DMS 273 (cell line): ENCODE results near the gene RNU5B-1.
"Not testable (repeated sequence)": the region's sequence is repeated elsewhere in the genome, so short reads cannot be mapped to it uniquely, and the experiment has no call there.

Experiments used
- DNase-seq: peaks from one replicate; lab custom pipeline; 2025; ENCODE audit not compliant: unreplicated experiment; lab: John Stamatoyannopoulos, UW

RNU5B-1 gene

GRCh38 chr15:65342493-65342892 is 38.0 kb downstream of the RNU5B-1 start:
- DNase-seq: no peak

GRCh38 chr15:65343374-65343981 is 39.0 kb downstream of the RNU5B-1 start:
- DNase-seq: no peak

- no peak for DNase-seq
Measured at GRCh38 chr15:65344214-65344913, 39.9 kb downstream of the RNU5B-1 start.

- no peak for DNase-seq
Measured at GRCh38 chr15:65344914-65345275, 40.4 kb downstream of the RNU5B-1 start.

GRCh38 chr15:65346856-65347598 is 42.5 kb downstream of the RNU5B-1 start:
- DNase-seq: no peak

GRCh38 chr15:65347756-65348155 is 43.3 kb downstream of the RNU5B-1 start:
- DNase-seq: not testable (repeated sequence)

- no peak for DNase-seq
Measured at GRCh38 chr15:65349338-65349737, 44.9 kb downstream of the RNU5B-1 start.

- DNase-seq: not testable (repeated sequence)
Measured at GRCh38 chr15:65351972-65352371, 47.5 kb downstream of the RNU5B-1 start.
